K562 (cell line): ENCODE results near the gene COL16A1.

Experiments
- NR2C2 ChIP-seq, 2 experiments: fragments of 200-800 bp in 1 of 2; sonication (Bioruptor generic) in 1 of 2; sonication (generic) in 1 of 2; formaldehyde crosslinking in 1 of 2; IDR thresholded peaks; 2 replicates each; pipeline versions ENCODE4 v1.6.1 to v1.8.0; 2016 to 2022; ENCODE audit warnings: mild to moderate bottlenecking in 1 of 2, missing compliant biosample characterization in 1 of 2, missing genetic modification characterization in 1 of 2, missing genetic modification reagents in 1 of 2
- TF ChIP-seq, protein P1 (sequence below): fragments of 250-450 bp; sonication (Bioruptor Pico); IDR thresholded peaks from 2 replicates; pipeline ENCODE4 v1.8.0; 2021; ENCODE audit warnings: mild to moderate bottlenecking, moderate library complexity
- TF ChIP-seq, protein P2 (sequence below), 3 experiments: IDR thresholded peaks in 2 of 3; conservative IDR thresholded peaks in 1 of 3; 2 replicates each; pipeline ENCODE4 v1.5.1; 2011 to 2012; ENCODE audit warnings: low read length in 3 of 3, mild to moderate bottlenecking in 3 of 3, control low read depth in 2 of 3, improper control_type of control experiment in 1 of 3, inconsistent platforms in 1 of 3, low read depth in 1 of 3, mixed read lengths in 1 of 3, moderate library complexity in 1 of 3; ENCODE audit not compliant: insufficient read depth in 2 of 3

DNA sequence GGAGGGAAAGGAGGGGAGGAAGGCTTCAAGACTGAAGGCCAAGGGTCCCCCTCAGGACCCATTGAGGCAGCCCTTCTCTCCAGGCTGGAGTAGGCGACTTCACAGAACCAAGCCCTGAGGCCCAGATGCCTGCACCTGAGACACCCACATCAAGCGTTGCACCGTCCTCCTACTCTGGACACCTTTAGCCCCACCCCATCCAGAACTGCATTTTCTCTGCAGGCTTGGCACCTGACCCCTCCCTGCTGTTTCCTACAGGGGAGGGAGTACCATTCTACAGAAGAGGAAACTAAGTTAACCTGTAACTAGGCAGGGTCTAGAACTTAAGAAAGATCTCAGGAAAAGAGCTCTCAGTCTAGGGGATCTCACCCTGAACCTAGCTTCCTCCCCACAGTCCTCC is 71.2 kb downstream of the COL16A1 start:
- TF ChIP-seq, protein P1, sequence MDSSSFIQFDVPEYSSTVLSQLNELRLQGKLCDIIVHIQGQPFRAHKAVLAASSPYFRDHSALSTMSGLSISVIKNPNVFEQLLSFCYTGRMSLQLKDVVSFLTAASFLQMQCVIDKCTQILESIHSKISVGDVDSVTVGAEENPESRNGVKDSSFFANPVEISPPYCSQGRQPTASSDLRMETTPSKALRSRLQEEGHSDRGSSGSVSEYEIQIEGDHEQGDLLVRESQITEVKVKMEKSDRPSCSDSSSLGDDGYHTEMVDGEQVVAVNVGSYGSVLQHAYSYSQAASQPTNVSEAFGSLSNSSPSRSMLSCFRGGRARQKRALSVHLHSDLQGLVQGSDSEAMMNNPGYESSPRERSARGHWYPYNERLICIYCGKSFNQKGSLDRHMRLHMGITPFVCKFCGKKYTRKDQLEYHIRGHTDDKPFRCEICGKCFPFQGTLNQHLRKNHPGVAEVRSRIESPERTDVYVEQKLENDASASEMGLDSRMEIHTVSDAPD (CRISPR knock-in tag) = no peak
- TF ChIP-seq NR2C2 (CRISPR knock-in tag; IDR thresholded peaks at IDR 0.05) (no peak), NR2C2 (tag; IDR thresholded peaks at IDR 0.05) (no peak)
- TF ChIP-seq, protein P2, sequence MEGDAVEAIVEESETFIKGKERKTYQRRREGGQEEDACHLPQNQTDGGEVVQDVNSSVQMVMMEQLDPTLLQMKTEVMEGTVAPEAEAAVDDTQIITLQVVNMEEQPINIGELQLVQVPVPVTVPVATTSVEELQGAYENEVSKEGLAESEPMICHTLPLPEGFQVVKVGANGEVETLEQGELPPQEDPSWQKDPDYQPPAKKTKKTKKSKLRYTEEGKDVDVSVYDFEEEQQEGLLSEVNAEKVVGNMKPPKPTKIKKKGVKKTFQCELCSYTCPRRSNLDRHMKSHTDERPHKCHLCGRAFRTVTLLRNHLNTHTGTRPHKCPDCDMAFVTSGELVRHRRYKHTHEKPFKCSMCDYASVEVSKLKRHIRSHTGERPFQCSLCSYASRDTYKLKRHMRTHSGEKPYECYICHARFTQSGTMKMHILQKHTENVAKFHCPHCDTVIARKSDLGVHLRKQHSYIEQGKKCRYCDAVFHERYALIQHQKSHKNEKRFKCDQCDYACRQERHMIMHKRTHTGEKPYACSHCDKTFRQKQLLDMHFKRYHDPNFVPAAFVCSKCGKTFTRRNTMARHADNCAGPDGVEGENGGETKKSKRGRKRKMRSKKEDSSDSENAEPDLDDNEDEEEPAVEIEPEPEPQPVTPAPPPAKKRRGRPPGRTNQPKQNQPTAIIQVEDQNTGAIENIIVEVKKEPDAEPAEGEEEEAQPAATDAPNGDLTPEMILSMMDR (IDR thresholded peaks at IDR 0.05 in 2 of 3, conservative IDR thresholded peaks at IDR 0.05 in 1 of 3; ENCODE audit: insufficient read depth in 2 of 3, low read depth in 1 of 3, low read length in 3 of 3) = no peak
